Heart left ventricle (tissue), 16 donors: Measurements from ENCODE around the gene PKN2. TPM values are rescaled to one million over a fixed set of nuclear protein-coding genes. Genes with fewer than 3 reads are reported as not detected.
"Not testable (repeated sequence)": the region's sequence is repeated elsewhere in the genome, so short reads cannot be mapped to it uniquely, and the experiment has no call there.

ENCODE experiments used
- ATAC-seq, 4 donors: fragments of 200-7000 bp; cut with Tn5 transposase; one replicate each; pipeline ENCODE4 v1.9.1; 2020 to 2022; ENCODE audit warnings: moderate library complexity in 4 of 4, mild to moderate bottlenecking in 3 of 4, moderate number of reproducible peaks in 1 of 4
- DNase-seq, 5 donors: peaks; one replicate each; pipeline ENCODE4 v3.0.0-alpha.2; 2020
- H3K27ac ChIP-seq, 12 donors: fragments of 200-600 bp; sonication (generic) in 4 of 12; one replicate each; pipeline versions ENCODE4 v1.5.0 to v1.8.0; 2016 to 2022; ENCODE audit warnings: mild to moderate bottlenecking in 2 of 12
- H3K27me3 ChIP-seq, 9 donors: fragments of 200-600 bp; sonication (generic) in 2 of 9; one replicate each; pipeline versions ENCODE4 v1.5.1 to v1.8.0; 2016 to 2022; ENCODE audit warnings: mild to moderate bottlenecking in 3 of 9
- H3K36me3 ChIP-seq, 9 donors: fragments of 200-600 bp; sonication (generic) in 2 of 9; one replicate each; pipeline versions ENCODE4 v1.5.0 to v1.8.0; 2018 to 2022; ENCODE audit warnings: mild to moderate bottlenecking in 2 of 9
- H3K4me1 ChIP-seq, 12 donors: fragments of 200-600 bp; sonication (generic) in 4 of 12; one replicate each; pipeline versions ENCODE4 v1.5.0 to v1.8.0; 2016 to 2022; ENCODE audit warnings: mild to moderate bottlenecking in 3 of 12
- H3K4me3 ChIP-seq, 12 donors: fragments of 200-600 bp; sonication (generic) in 4 of 12; one replicate each; pipeline versions ENCODE4 v1.5.0 to v1.8.0; 2017 to 2022; ENCODE audit warnings: mild to moderate bottlenecking in 9 of 12, moderate library complexity in 4 of 12
- H3K9me3 ChIP-seq, 12 donors: fragments of 200-600 bp; sonication (generic) in 4 of 12; one replicate each; pipeline versions ENCODE4 v1.5.0 to v1.8.0; 2016 to 2022; ENCODE audit warnings: mild to moderate bottlenecking in 1 of 12
- POLR2A ChIP-seq, 2 donors: fragments of 450-650 bp; IDR thresholded peaks; one replicate each; pipeline ENCODE4 v1.6.1; 2017; ENCODE audit warnings: antibody characterized with exemption in 2 of 2, mild to moderate bottlenecking in 2 of 2, moderate library complexity in 2 of 2
- WGBS, 4 donors: extraction: QIAGEN DNeasy Blood & Tissue Kit in 2 of 4; methylation state at CpG; one replicate each; pipeline versions ENCODE4 v1.1.5 to v1.1.7; 2013 to 2018; 5-methylcytosine and 5-hydroxymethylcytosine counted together
- intact Hi-C, 10 donors: fragments of 100-400 bp; cut with DNase I; formaldehyde crosslinking; loops; one replicate each; pipeline versions ENCODE4 v1.11.1 to v1.14.2; 2022
- polyA plus RNA-seq, 2 donors: library from polyadenylated mRNA; stranded (reverse); fragments of 200-250 nt; gene quantifications; one replicate each; pipeline ENCODE4 v1.2.3, GENCODE V29; 2013
- total RNA-seq, 9 donors: library from RNA; depleted of rRNA in 2 of 9; stranded (reverse); fragments of >200 nt in 2 of 9; fragmentation: NEBNext Ultra II Directional in 3 of 9; extraction: Animal tissue kit (Norgen Biotek cat#: 25700) in 3 of 9; gene quantifications; one replicate each; pipeline versions ENCODE4 v1.1.0 to v1.2.4, GENCODE V29; 2016 to 2023
- TF ChIP-seq, protein P1 (sequence below), 12 donors: fragments of 200-600 bp; sonication (generic) in 4 of 12; IDR thresholded peaks; one replicate each; pipeline versions ENCODE4 v1.5.0 to v1.8.0; 2018 to 2022; ENCODE audit warnings: antibody characterized with exemption in 12 of 12, mild to moderate bottlenecking in 5 of 12
- donor health status: ischemic (EF 13 %, LVEDD 7.1; RV severe dilation, severe dysfunction).
- donor health status: healthy with polysubstance abuse.
- donor health status: DM: no; HTN: yes; CAD: no.
- donor health status: DM: no; HTN: no; CAD: no.
- donor health status: ischemic (EF 25% LVEDD 6.9; RV normal size, moderate dysfunction).
- donor health status: ischemic (EF 25% LVEDD 5.7; RV mildly dilated, moderate dysfunction).
- donor health status: healthy.
- donor health status: DM: yes; HTN: yes; CAD: no.
- donor health status: ischemic (EF 35%, LVEDD 5.7; RV mildly dilated, moderate dysfunction).
- donor health status: nonischemic (EF 11% LVEDD 7.7; RV severe dilation, severe dysfunction).
- donor health status: DM: yes; HTN: yes; CAD: no.
- donor health status: PGD.
- donor health status: ischemic (EF 29% LVEDD 5.4; RV normal size, mild dysfunction).
- donor health status: nonischemic (EF 23%, LVEDD 6.1; RV moderate dilation, normal function).

Gene PKN2
- total and polyA plus RNA-seq, 11 donors = 7.3 to 43.8 (median 30.9) TPM

DNA sequence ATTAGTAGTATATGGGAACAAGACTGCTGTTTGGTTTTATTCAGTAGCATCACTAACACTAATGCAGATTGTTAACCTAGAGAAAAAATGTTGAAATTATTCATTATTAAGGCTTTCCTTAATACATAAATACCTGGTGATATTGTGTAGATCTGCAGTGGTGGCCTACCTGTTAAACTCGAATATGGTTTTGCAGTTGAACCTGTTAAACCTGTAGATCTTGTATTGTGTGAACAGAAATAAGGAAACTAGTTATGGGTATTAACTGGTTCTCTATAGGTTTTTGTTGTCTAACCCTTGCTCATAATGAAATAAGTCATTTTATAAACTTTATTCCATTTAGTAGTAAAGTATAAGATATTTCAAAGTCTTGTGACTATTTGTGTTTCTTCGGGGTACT is 23.9 kb downstream of the PKN2 start:
- intact Hi-C loops = loop anchor here in 1 of 10 donors (2.0 kb wide), 1 partner anchor 57 kb away; no protein-coding TSS in a partner anchor
- ATAC-seq = no peak
- Histone ChIP-seq H3K4me1 (peaks cover 0 to 10% (median 0%) of the 10 kb centered on the region in 12 donors), H3K36me3 (peaks cover 0 to 19% (median 9%) of the 10 kb centered on the region in 9 donors), H3K4me3 (no peak overlapping the region), H3K9me3 (peaks cover 0 to 12% (median 0%) of the 10 kb centered on the region in 12 donors), H3K27ac (no peak overlapping the region), H3K27me3 (no peaks in the 10 kb centered on the region)
- TF ChIP-seq, protein P1, sequence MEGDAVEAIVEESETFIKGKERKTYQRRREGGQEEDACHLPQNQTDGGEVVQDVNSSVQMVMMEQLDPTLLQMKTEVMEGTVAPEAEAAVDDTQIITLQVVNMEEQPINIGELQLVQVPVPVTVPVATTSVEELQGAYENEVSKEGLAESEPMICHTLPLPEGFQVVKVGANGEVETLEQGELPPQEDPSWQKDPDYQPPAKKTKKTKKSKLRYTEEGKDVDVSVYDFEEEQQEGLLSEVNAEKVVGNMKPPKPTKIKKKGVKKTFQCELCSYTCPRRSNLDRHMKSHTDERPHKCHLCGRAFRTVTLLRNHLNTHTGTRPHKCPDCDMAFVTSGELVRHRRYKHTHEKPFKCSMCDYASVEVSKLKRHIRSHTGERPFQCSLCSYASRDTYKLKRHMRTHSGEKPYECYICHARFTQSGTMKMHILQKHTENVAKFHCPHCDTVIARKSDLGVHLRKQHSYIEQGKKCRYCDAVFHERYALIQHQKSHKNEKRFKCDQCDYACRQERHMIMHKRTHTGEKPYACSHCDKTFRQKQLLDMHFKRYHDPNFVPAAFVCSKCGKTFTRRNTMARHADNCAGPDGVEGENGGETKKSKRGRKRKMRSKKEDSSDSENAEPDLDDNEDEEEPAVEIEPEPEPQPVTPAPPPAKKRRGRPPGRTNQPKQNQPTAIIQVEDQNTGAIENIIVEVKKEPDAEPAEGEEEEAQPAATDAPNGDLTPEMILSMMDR (IDR thresholded peaks at IDR 0.05) = no peak
- no peak for TF ChIP-seq POLR2A (IDR thresholded peaks at IDR 0.05)
- WGBS, 4 donors = 94 to 96% (median 95%) methylated on average over 2 of the region's 2 CpGs
- no peak for DNase-seq

DNA sequence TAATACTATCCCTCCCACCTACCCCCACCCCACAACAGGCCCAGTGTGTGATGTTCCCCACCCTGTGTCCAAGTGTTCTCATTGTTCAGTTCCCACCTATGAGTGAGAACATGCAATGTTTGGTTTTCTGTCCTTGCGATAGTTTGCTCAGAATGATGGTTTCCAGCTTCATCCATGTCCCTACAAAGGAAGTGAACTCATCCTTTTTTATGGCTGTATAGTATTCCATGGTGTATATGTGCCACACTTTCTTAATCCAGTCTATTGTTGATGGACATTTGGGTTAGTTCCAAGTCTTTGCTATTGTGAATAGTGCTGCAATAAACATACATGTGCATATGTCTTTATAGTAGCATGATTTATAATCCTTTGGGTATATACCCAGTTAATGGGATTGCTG is 28.8 kb downstream of the PKN2 start:
- intact Hi-C loops, DNase-seq, H3K27ac ChIP-seq, ATAC-seq, H3K27me3 ChIP-seq, H3K4me3 ChIP-seq, H3K4me1 ChIP-seq: not testable (repeated sequence)
- Histone ChIP-seq H3K36me3 (peaks cover 0 to 19% (median 9%) of the 10 kb centered on the region in 9 donors), H3K9me3 (peaks cover 0 to 20% (median 0%) of the 10 kb centered on the region in 12 donors)
- 95 to 100% (median 98%) methylated on average over 1 of the region's 1 CpG for WGBS, 4 donors

DNA sequence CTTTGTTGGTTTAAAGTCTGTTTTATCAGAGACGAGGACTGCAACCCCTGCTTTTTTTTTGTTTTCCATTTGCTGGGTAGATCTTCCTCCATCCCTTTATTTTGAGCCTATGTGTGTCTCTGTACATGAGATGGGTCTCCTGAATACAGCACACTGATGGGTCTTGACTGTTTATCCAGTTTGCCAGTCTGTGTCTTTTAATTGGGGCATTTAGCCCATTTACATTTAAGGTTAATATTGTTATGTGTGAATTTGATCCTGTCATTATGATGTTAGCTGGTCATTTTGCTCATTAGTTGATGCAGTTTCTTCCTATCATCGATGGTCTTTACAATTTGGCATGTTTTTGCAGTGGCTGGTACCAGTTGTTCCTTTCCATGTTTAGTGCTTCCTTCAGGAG is 32.5 kb downstream of the PKN2 start:
- intact Hi-C loops, DNase-seq, H3K27me3 ChIP-seq, ATAC-seq, H3K36me3 ChIP-seq, H3K27ac ChIP-seq, H3K4me3 ChIP-seq: not testable (repeated sequence)
- H3K9me3 ChIP-seq = peaks cover 0 to 20% (median 0%) of the 10 kb centered on the region in 12 donors
- H3K4me1 ChIP-seq = peaks cover 0 to 10% (median 0%) of the 10 kb centered on the region in 12 donors
- WGBS, 4 donors = 88 to 97% (median 95%) methylated on average over 2 of the region's 2 CpGs

DNA sequence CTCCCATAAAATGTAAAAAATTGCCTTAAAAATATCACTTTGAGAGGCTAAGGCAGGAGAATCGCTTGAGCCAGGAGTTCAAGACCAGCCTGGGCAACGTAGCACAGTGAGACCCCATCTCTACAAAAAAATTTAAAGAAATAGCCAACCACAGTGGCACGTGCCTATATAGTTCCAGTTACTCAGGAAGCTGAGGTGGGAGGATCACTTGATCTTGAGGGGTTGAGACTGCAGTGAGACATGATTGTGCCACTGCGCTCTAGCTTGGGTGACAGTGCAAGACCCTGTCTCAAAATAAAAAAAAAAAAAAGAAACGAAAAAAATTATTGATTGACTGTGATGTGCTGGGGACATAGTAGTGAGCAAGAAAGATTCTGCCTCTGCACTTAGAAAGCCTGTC is 38.4 kb downstream of the PKN2 start:
- 92 to 98% (median 94%) methylated on average over 5 of the region's 5 CpGs for WGBS, 4 donors
- no peak for ATAC-seq
- TF ChIP-seq, protein P1 (IDR thresholded peaks at IDR 0.05) = no peak
- TF ChIP-seq POLR2A (IDR thresholded peaks at IDR 0.05) = no peak
- H3K4me3 ChIP-seq = no peak overlapping the region
- no peaks in the 10 kb centered on the region for H3K9me3 ChIP-seq
- no peaks in the 10 kb centered on the region for H3K36me3 ChIP-seq
- no peak overlapping the region for H3K27ac ChIP-seq
- no peaks in the 10 kb centered on the region for H3K27me3 ChIP-seq
- intact Hi-C loops = no loop called here
- peaks cover 0 to 20% (median 2%) of the 10 kb centered on the region in 12 donors for H3K4me1 ChIP-seq
- DNase-seq = no peak

DNA sequence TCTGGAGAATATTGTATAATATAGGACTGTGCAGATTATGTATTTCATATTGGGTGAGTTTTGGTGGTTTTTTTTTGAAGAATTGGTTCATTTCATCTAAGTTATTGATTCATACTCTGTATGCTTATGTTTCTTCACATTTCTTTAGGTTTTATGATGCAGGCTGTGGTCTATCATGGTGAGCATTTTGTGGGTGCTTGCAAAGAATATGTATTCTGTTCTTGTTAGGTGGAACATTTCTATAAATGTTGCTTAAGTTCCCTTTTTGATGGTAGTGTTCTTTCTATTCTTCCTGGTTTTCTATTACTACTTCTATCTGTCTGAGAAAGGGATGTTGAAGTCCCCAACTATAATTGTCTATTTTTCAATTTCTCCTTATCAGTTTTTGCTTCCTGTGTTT is 42.6 kb downstream of the PKN2 start:
- no peak for DNase-seq

More for the DNA sequence above, 42.6 kb downstream of the PKN2 start:
- no peaks in the 10 kb centered on the region for H3K27me3 ChIP-seq
- no peak for ATAC-seq
- TF ChIP-seq POLR2A (IDR thresholded peaks at IDR 0.05) = no peak
- TF ChIP-seq, protein P1 (IDR thresholded peaks at IDR 0.05) = no peak
- no peak overlapping the region for H3K4me3 ChIP-seq
- H3K36me3 ChIP-seq = peaks cover 0 to 10% (median 0%) of the 10 kb centered on the region in 9 donors
- H3K4me1 ChIP-seq = peaks cover 0 to 40% (median 18%) of the 10 kb centered on the region in 12 donors
- intact Hi-C loops = no loop called here
- H3K9me3 ChIP-seq = no peaks in the 10 kb centered on the region
- no peak overlapping the region for H3K27ac ChIP-seq
